ENCODE measurements around the gene RGS19. TPM values are rescaled to one million over a fixed set of nuclear protein-coding genes. Genes with fewer than 3 reads are reported as not detected.

Gene RGS19
- total RNA-seq, 1 experiment from 2014 or later: 12.8 TPM

- Histone ChIP-seq H3T11ph (ENCODE audit: low read length) (no peak overlapping the region), H3K79me2 (ENCODE audit: insufficient read depth, low read length) (no peaks in the 10 kb centered on the region), H3K23ac (ENCODE audit: insufficient read length, low read depth, low read length) (no peak overlapping the region), H4K8ac (replicated peaks; ENCODE audit: insufficient read length, low read depth, low read length) (no peak overlapping the region), H3K4me1 (ENCODE audit: insufficient read depth, low read length) (no peaks in the 10 kb centered on the region), H3K18ac (ENCODE audit: insufficient read length, low read depth, low read length) (no peak overlapping the region), H3K9ac (ENCODE audit: extremely low read depth, insufficient read length, low read length) (no peak overlapping the region), H3K14ac (ENCODE audit: insufficient read depth, low read length) (no peak overlapping the region), H2BK12ac (ENCODE audit: insufficient read length, low read depth, low read length) (no peak overlapping the region), H4K20me1 (ENCODE audit: control insufficient read depth, insufficient read depth, insufficient read length) (peaks cover 3% of the 10 kb centered on the region), H2BK15ac (ENCODE audit: low read depth, low read length) (no peak overlapping the region), H2AFZ (ENCODE audit: low read length) (no peak overlapping the region), H4K5ac (ENCODE audit: insufficient read length, low read depth, low read length) (no peak overlapping the region), H4K91ac (ENCODE audit: insufficient read length, low read depth, low read length) (no peak overlapping the region), H2BK20ac (ENCODE audit: low read depth, low read length, poor library complexity, severe bottlenecking) (no peak overlapping the region), H3K23me2 (ENCODE audit: insufficient read length, low read depth, low read length, poor library complexity, severe bottlenecking) (no peaks in the 10 kb centered on the region), H3K56ac (ENCODE audit: insufficient read length, low read depth, low read length) (no peak overlapping the region), H3K4ac (ENCODE audit: low read depth, low read length) (no peak overlapping the region), H2BK5ac (ENCODE audit: insufficient read length, low read length) (no peak overlapping the region), H3K27me3 (ENCODE audit: insufficient read depth, low read length) (no peaks in the 10 kb centered on the region), H3K79me1 (ENCODE audit: insufficient read depth, low read depth, low read length, poor library complexity, severe bottlenecking) (no peaks in the 10 kb centered on the region), H2AK5ac (ENCODE audit: insufficient read length, low read length) (no peak overlapping the region), H3K9me3 (ENCODE audit: control insufficient read depth, low read depth, low read length) (no peaks in the 10 kb centered on the region), H2BK120ac (ENCODE audit: low read depth, low read length, poor library complexity, severe bottlenecking) (no peak overlapping the region), H3K4me2 (ENCODE audit: insufficient read depth, insufficient read length, low read length) (no peak overlapping the region), H3K27ac (ENCODE audit: insufficient read length, low read depth, low read length) (no peak overlapping the region)
- Mint-ChIP-seq H3K36me3 (ENCODE audit: insufficient read depth in 1 of 3, low read depth in 3 of 3) (no peaks in the 10 kb centered on the region), H3K9me3 (no peaks in the 10 kb centered on the region), H3K27ac (no peak overlapping the region), H3K4me3 (no peak overlapping the region), H3K27me3 (ENCODE audit: low read depth) (peaks cover 2% of the 10 kb centered on the region; the same call in 1 of the 2 replicates), H3K4me1 (no peaks in the 10 kb centered on the region)
- no CpG with 5 or more reads among the region's 6 CpGs for WGBS (ENCODE audit: extremely low coverage, insufficient read length, low lambda C conversion rate)
- no peak for TF ChIP-seq CTCF (conservative IDR thresholded peaks at IDR 0.05)
- no peak for DNase-seq
Measured at GRCh38 chr20:64113444-64113775, 34.1 kb upstream of the RGS19 start.

Measured in H9 (cell line).